HG02970 (cell line): ENCODE measurements around the gene FRS3.
"Not testable (repeated sequence)": the region's sequence is repeated elsewhere in the genome, so short reads cannot be mapped to it uniquely, and the experiment has no call there.

Source experiments
- ATAC-seq: cut with Tn5 transposase; IDR thresholded peaks from one replicate; pipeline ENCODE4 v1.9.1; 2021; ENCODE audit warnings: mild to moderate bottlenecking, moderate library complexity, moderate number of reproducible peaks; ENCODE audit not compliant: unreplicated experiment, low FRiP score

FRS3 gene

GRCh38 chr6:41770381-41771057 lies 9.2 kb downstream of the FRS3 start:
- ATAC-seq = no peak

- no peak for ATAC-seq
These were observed 10.3 kb downstream of the FRS3 start for GRCh38 chr6:41769376-41769775.

GRCh38 chr6:41768545-41769308 lies 11.0 kb downstream of the FRS3 start:
- ATAC-seq = no peak

GRCh38 chr6:41767112-41767833 lies 12.4 kb downstream of the FRS3 start:
- ATAC-seq = no peak

- ATAC-seq = not testable (repeated sequence)
These were observed 13.5 kb downstream of the FRS3 start for GRCh38 chr6:41766043-41766664.

GRCh38 chr6:41763470-41763869 lies 16.2 kb downstream of the FRS3 start:
- no peak for ATAC-seq

- no peak for ATAC-seq
These were observed 19.7 kb downstream of the FRS3 start for GRCh38 chr6:41759905-41760579.

GRCh38 chr6:41759106-41759904 lies 20.4 kb downstream of the FRS3 start:
- no peak for ATAC-seq

- ATAC-seq = no peak
These were observed 21.1 kb downstream of the FRS3 start for GRCh38 chr6:41758641-41759035.

GRCh38 chr6:41757931-41758640 lies 21.6 kb downstream of the FRS3 start:
- ATAC-seq = no peak

- no peak for ATAC-seq
These were observed 22.4 kb downstream of the FRS3 start for GRCh38 chr6:41757271-41757670.

GRCh38 chr6:41756354-41756753 lies 23.3 kb downstream of the FRS3 start:
- ATAC-seq = no peak

GRCh38 chr6:41755895-41756294 lies 23.8 kb downstream of the FRS3 start:
- ATAC-seq = no peak

GRCh38 chr6:41750374-41750773 lies 29.3 kb downstream of the FRS3 start:
- no peak for ATAC-seq

- no peak for ATAC-seq
These were observed 31.2 kb downstream of the FRS3 start for GRCh38 chr6:41748542-41748941.

- no peak for ATAC-seq
These were observed 31.6 kb downstream of the FRS3 start for GRCh38 chr6:41748102-41748477.

GRCh38 chr6:41747256-41748101 lies 32.2 kb downstream of the FRS3 start, which contains the start of gene PGC:
TSS of gene PGC (minus strand) at chr6:41747397. CDS start at chr6:41747334, 63 bp downstream.
- no peak for ATAC-seq

GRCh38 chr6:41746107-41746506 lies 33.6 kb downstream of the FRS3 start:
- no peak for ATAC-seq
